GM18951 (cell line): ENCODE measurements around the gene NME7.
"Not testable (repeated sequence)": the region's sequence is repeated elsewhere in the genome, so short reads cannot be mapped to it uniquely, and the experiment has no call there.

Source experiments
- POLR2A ChIP-seq: IDR thresholded peaks from 4 replicates; pipeline ENCODE4 v1.6.1; 2011; ENCODE audit warnings: mild to moderate bottlenecking; ENCODE audit not compliant: insufficient read length, insufficient read depth; ENCODE audit errors: extremely low read depth
- in situ Hi-C: fragments of 300-500 bp; cut with MboI; formaldehyde crosslinking; loops from one replicate; pipeline ENCODE4 v1.12.0; 2022; ENCODE audit warnings: low sequenced_read_pairs, mixed read lengths, inconsistent platforms; ENCODE audit not compliant: unreplicated experiment

NME7 gene

GRCh38 chr1:169367686-169368405, at the start of gene NME7, which contains the start of gene BLZF1:
Gene NME7 (minus strand): TSS chr1:169367797. CDS start chr1:169367710, 87 bp downstream.
Gene BLZF1 (plus strand): TSS chr1:169368195. CDS start chr1:169369523, 1,328 bp downstream.
- in situ Hi-C loops = no loop called here
- peak; percentile 43 for TF ChIP-seq POLR2A

- no peak for TF ChIP-seq POLR2A
- in situ Hi-C loops = no loop called here
Measured at GRCh38 chr1:169414952-169415351, 47.4 kb upstream of the NME7 start.

DNA sequence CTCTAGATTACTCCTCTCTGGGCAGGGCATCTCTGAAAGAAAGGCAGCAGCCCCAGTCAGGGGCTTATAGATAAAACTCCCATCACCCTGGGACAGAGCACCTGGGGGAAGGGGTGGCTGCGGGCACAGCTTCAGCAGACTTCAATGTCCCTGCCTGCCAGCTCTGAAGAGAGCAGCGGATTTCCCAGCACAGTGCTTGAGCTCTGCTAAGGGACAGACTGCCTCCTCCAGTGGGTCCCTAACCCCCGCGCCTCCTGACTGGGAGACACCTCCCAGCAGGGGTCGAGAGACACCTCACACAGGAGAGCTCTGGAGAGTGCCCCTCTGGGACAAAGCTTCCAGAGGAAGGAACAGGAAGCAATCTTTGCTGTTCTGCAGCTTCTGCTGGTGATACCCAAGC, 40.7 kb upstream of the NME7 start:
- in situ Hi-C loops = not testable (repeated sequence)

DNA sequence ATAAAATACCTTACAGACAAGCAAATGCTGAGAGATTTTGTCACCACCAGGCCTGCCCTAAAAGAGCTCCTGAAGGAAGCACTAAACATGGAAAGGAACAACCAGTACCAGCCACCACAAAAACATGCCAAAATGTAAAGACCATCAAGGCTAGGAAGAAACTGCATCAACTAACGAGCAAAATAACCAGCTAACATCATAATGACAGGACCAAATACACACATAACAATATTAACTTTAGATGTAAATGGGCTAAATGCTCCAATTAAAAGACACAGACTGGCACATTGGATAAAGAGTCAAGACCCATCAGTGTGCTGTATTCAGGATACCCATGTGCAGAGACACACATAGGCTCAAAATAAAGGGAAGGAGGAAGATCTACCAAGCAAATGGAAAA, 35.0 kb upstream of the NME7 start:
- in situ Hi-C loops = not testable (repeated sequence)

GRCh38 chr1:169395955-169396354, 28.4 kb upstream of the NME7 start:
- in situ Hi-C loops = no loop called here
- no peak for TF ChIP-seq POLR2A

DNA sequence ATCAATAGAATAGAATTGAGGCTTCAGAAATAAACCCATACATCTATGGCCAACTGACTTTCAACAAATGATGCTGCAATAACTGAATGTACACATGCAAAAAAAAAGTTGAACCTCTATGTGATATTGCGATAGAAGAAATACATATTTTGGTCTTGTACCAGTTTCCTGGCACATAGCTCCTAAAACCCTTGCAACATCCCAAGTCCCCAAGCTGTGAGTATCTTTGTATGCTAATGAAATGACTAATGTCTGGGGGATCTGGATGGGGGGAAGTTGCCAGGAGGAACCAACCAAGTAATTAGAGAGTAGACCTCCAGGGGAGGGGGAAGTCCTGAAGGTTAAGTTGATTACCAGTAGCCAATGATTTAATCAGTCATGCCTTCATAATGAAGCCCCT, 24.8 kb upstream of the NME7 start:
- no peak for TF ChIP-seq POLR2A
- in situ Hi-C loops = no loop called here

DNA sequence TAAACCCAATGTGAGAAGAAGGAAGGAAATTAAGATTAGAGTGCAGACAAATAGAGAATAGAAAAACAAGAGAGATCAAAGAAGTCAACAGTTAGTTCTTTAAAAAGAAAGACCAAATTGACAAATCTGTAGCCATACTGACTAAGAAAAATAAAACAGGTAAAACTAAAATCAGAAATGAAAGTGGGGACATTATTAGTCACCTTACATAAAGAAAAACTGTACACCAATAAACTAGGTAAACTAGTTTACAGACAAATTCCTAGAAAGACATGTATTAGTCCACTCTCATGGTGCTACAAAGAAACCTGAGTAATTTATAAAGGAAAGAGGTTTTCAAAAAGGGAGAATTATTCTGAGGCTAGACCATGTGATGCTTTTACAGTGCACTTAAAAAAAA, 22.7 kb upstream of the NME7 start:
- in situ Hi-C loops = no loop called here
- no peak for TF ChIP-seq POLR2A

- TF ChIP-seq POLR2A = no peak
- in situ Hi-C loops = no loop called here
Measured at GRCh38 chr1:169387399-169387798, 19.8 kb upstream of the NME7 start.

DNA sequence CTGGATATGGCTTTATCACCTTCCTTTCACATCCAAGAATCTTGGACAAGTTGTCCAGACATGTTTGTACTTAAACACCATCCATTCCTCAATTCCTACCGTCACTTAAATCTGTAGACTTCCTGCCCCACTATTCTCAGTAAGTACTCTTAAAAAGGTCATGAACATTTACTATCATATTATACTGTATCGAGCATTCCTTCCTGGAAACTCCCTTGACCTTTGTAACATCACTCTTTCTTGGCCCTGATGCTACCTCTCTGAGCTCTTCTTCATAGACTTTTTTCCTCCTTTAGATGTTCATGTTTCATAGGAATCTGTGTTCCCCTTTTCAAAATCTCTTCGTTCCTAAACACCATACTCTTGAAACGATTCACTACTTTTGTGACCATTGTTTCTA, 15.9 kb upstream of the NME7 start:
- in situ Hi-C loops = no loop called here
- no peak for TF ChIP-seq POLR2A

DNA sequence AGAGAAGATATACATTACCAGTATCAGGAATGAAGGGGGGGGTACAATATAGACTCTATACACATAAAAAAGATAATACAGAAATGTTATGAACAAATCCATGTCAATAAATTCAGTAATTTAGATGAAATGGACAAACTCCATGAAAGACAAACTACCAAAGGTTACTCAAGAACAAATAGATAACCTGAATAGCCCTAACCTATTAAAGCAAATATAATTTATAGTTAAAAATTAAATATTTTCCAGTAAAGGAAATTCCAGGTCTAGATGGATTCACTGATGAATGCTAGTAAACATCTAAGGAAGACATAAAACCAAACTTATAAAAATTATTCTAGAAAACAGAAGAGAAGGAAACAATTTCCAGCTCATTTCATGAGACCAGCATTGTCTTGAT, 13.6 kb upstream of the NME7 start:
- TF ChIP-seq POLR2A = no peak
- in situ Hi-C loops = no loop called here

DNA sequence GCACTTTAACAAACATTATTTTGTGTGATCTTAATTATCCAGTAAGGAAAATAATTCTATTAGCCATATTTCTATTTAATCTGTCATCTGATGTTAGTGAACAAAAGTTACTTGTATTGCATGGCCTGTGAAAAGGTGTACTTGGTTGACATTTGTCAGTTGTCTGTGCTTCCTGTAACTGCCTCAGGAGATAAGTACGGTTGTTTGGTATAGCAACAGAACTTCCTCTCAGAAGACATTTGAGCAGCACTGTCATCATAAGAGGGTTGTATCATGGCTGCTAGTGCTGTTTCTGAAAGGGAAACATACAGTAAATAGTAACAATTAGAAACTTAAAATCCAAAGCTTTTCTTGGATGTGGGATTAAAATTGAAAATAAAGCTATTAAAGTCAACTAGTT, 3.8 kb upstream of the NME7 start:
- TF ChIP-seq POLR2A = no peak

DNA sequence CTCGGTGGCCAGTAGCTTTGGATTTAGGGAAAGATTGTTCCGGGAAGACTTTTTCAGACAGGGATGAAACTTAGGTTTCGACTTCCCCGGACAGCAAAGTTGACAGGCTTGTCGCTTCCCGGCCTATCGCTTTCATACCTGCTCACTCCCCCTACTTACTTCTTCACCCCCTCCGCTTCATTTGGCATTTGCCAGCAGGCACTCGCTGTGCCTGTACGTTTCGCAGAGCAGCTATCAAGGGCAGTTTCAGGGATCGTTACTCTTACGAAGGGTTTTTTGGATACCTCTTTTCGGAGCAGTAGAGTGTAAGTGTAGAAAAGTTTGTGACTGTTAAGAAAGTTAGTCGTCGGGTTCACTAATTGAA, 791 bp upstream of the NME7 start:
- peak; percentile 33 for TF ChIP-seq POLR2A

More for the DNA sequence above, 3.8 kb upstream of the NME7 start:
- in situ Hi-C loops = no loop called here

GRCh38 chr1:169367096-169367685, 406 bp downstream of the NME7 start:
- in situ Hi-C loops = no loop called here
- no peak for TF ChIP-seq POLR2A

More for the DNA sequence above, 791 bp upstream of the NME7 start:
- in situ Hi-C loops = no loop called here

- TF ChIP-seq POLR2A = no peak
- in situ Hi-C loops = no loop called here
Measured at GRCh38 chr1:169364948-169365347, 2.6 kb downstream of the NME7 start.
